A673 (cell line): ENCODE results near the gene CCDC171. TPM values are rescaled to one million over a fixed set of nuclear protein-coding genes. Genes with fewer than 3 reads are reported as not detected.

Source experiments
- BruUV-seq: library from RNA; stranded (reverse); fragments of 400-500 nt; replicated peaks from 2 replicates; lab custom pipeline; 2021; lab: Mats Ljungman, UMichigan
- CTCF ChIA-PET: fragments of 300-600 bp; sonication (Branson Sonifier 250); formaldehyde crosslinking; loops from one replicate; lab custom pipeline; 2022; ENCODE audit warnings: antibody characterized with exemption; lab: Charles Lee
- POLR2A ChIA-PET: fragments of 300-600 bp; sonication (Branson Sonifier 250); formaldehyde crosslinking; loops from one replicate; lab custom pipeline; 2022; ENCODE audit warnings: antibody characterized with exemption; ENCODE audit not compliant: low non-redundant PET; lab: Charles Lee
- DNase-seq: peaks from one replicate; pipeline ENCODE4 v3.0.0-alpha.2; 2015; ENCODE audit warnings: low spot score
- H3K27ac ChIP-seq: fragments of 200-600 bp; sonication (generic); 2 replicates; pipeline ENCODE4 v1.5.1; 2016; ENCODE audit warnings: mixed run types, low read depth, mild to moderate bottlenecking, mixed read lengths, antibody characterized with exemption, low read length; ENCODE audit not compliant: poor library complexity, severe bottlenecking
- H3K27me3 ChIP-seq: fragments of 200-600 bp; sonication (generic); replicated peaks from 2 replicates; pipeline ENCODE4 v1.6.1; 2017; ENCODE audit warnings: mixed run types, low read depth, mild to moderate bottlenecking, mixed read lengths, antibody characterized with exemption, low read length; ENCODE audit not compliant: insufficient read depth, poor library complexity
- H3K36me3 ChIP-seq: fragments of 200-600 bp; sonication (generic); 2 replicates; pipeline ENCODE4 v1.6.1; 2016; ENCODE audit warnings: mixed run types, mild to moderate bottlenecking, mixed read lengths, antibody characterized with exemption, low read length; ENCODE audit not compliant: insufficient read depth, poor library complexity, severe bottlenecking
- H3K4me1 ChIP-seq: fragments of 200-600 bp; sonication (generic); 2 replicates; pipeline ENCODE4 v1.6.1; 2017; ENCODE audit warnings: mixed run types, mild to moderate bottlenecking, mixed read lengths, antibody characterized with exemption, low read length; ENCODE audit not compliant: insufficient read depth, poor library complexity, severe bottlenecking
- H3K4me3 ChIP-seq: fragments of 200-600 bp; sonication (generic); 2 replicates; pipeline ENCODE4 v1.5.1; 2016; ENCODE audit warnings: low read depth, mixed run types, mild to moderate bottlenecking, mixed read lengths, low read length; ENCODE audit not compliant: poor library complexity, severe bottlenecking
- H3K9me3 ChIP-seq: fragments of 200-600 bp; sonication (generic); 2 replicates; pipeline ENCODE4 v1.6.1; 2016; ENCODE audit warnings: mixed run types, low read depth, mild to moderate bottlenecking, mixed read lengths, antibody characterized with exemption, low read length; ENCODE audit not compliant: poor library complexity, severe bottlenecking
- EZH2 ChIP-seq: fragments of 200-600 bp; sonication (generic); IDR thresholded peaks from 2 replicates; pipeline ENCODE4 v1.6.1; 2017; ENCODE audit warnings: borderline replicate concordance, low read depth, mild to moderate bottlenecking, mixed read lengths, antibody characterized with exemption, low read length; ENCODE audit not compliant: poor library complexity, severe bottlenecking
- intact Hi-C: fragments of 100-400 bp; cut with micrococcal nuclease; formaldehyde crosslinking; loops from one replicate; pipeline ENCODE4 v1.10.0; 2022; ENCODE audit not compliant: unreplicated experiment
- total RNA-seq: library from RNA; stranded (reverse); gene quantifications from 2 replicates; pipeline ENCODE4 v1.2.3, GENCODE V29; 2021
- TF ChIP-seq, protein P1 (sequence below): fragments of 300-800, 200-600 bp; sonication (generic); conservative IDR thresholded peaks from 2 replicates; pipeline ENCODE4 v1.5.1; 2017; ENCODE audit warnings: low read depth, mild to moderate bottlenecking, antibody characterized with exemption, low read length, moderate library complexity, mixed read lengths

The CCDC171 gene
- total RNA-seq, 1 experiment from 2014 or later = 72.5 TPM

DNA sequence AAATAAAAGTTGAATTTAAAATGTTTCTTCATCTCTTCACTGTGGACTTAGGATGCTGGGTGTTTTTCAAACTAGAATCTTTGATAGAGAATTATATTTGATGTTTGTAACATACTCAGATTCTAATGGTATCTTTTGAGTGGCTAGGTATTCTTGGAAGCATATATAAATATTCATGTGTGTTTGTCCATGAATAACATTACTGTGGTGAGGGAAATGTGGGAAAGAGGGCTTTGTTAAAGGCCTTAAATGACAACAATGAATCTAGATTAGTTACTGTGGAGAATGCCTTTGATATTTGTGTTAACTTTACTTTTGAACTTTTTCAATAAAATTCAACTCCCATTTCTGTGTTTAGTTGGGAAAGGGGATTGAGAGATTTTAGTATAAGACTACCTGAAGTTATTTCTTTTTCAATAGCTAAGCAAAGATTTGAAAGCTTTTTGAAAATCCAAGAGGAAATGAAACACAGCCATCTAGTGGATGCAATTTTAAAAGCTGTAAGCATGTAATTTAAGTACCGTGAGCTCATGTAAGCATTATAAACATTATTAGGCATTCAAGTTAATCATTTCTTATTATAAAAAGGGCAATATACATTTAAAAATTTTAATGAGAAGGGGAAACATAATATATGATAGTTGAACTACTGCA lies 69.6 kb downstream of the CCDC171 start:
- POLR2A ChIA-PET = no interaction called here
- Histone ChIP-seq H3K9me3 (no peaks in the 10 kb centered on the region), H3K4me3 (no peak overlapping the region), H3K36me3 (no peaks in the 10 kb centered on the region), H3K27me3 (no peaks in the 10 kb centered on the region), H3K27ac (no peak overlapping the region), H3K4me1 (no peaks in the 10 kb centered on the region)
- no peak for DNase-seq
- intact Hi-C loops = no loop called here
- CTCF ChIA-PET = no interaction called here
- TF ChIP-seq EZH2 = no peak
- TF ChIP-seq, protein P1, sequence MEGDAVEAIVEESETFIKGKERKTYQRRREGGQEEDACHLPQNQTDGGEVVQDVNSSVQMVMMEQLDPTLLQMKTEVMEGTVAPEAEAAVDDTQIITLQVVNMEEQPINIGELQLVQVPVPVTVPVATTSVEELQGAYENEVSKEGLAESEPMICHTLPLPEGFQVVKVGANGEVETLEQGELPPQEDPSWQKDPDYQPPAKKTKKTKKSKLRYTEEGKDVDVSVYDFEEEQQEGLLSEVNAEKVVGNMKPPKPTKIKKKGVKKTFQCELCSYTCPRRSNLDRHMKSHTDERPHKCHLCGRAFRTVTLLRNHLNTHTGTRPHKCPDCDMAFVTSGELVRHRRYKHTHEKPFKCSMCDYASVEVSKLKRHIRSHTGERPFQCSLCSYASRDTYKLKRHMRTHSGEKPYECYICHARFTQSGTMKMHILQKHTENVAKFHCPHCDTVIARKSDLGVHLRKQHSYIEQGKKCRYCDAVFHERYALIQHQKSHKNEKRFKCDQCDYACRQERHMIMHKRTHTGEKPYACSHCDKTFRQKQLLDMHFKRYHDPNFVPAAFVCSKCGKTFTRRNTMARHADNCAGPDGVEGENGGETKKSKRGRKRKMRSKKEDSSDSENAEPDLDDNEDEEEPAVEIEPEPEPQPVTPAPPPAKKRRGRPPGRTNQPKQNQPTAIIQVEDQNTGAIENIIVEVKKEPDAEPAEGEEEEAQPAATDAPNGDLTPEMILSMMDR = peak; percentile 43
- BruUV-seq = no TSS peak

DNA sequence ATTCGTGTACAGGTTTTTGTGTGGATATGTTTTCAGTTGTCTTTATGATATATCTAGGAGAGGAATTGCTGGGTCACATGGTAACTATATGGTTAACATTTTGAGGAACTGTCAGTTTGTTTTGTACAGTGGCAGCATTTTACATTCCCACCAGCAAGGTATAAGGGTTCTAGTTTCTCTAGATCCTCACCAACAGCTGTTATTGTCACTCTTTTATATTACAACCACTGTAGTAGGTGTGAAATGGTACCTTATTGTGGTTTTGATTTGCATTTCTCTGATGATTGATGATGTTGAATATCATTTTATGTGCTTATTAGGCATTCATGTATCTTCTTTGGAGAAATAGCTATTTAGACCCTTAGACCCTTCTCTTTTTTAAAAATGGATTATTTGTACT lies 82.9 kb downstream of the CCDC171 start:
- POLR2A ChIA-PET = no interaction called here
- TF ChIP-seq EZH2 = no peak
- TF ChIP-seq, protein P1 = no peak
- no peaks in the 10 kb centered on the region for H3K9me3 ChIP-seq
- H3K36me3 ChIP-seq = no peaks in the 10 kb centered on the region
- H3K27me3 ChIP-seq = no peaks in the 10 kb centered on the region
- intact Hi-C loops = no loop called here
- H3K4me3 ChIP-seq = no peak overlapping the region
- no peak overlapping the region for H3K27ac ChIP-seq
- DNase-seq = no peak
- no TSS peak for BruUV-seq
- no peaks in the 10 kb centered on the region for H3K4me1 ChIP-seq
- CTCF ChIA-PET = no interaction called here

DNA sequence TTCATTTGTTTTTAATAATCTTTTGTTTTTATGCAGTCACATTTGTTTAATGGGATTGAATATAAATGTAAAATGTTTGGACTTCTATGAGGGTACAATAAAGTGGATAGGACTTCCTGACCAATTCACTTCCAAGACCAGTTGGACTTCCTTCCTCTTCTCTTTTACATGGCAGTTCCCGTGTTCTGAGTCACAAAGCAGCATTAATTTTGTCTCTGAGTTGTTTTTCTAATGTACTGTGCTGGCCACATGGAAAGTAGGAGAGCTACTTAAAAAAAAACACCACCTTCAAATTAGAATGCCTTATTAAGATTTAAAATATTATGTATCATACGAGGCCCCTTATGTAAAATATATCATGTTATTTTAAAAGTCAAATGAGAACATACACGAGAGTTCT lies 87.3 kb downstream of the CCDC171 start:
- Histone ChIP-seq H3K9me3 (no peaks in the 10 kb centered on the region), H3K27me3 (no peaks in the 10 kb centered on the region), H3K4me1 (no peaks in the 10 kb centered on the region), H3K27ac (no peak overlapping the region), H3K4me3 (no peak overlapping the region), H3K36me3 (no peaks in the 10 kb centered on the region)
- ChIA-PET POLR2A (no interaction called here), CTCF (no interaction called here)
- intact Hi-C loops = no loop called here
- DNase-seq = no peak
- TF ChIP-seq, protein P1 = no peak
- TF ChIP-seq EZH2 = no peak
- BruUV-seq = no TSS peak
